H9 (cell line): ENCODE data around the gene DPP6. TPM values are rescaled to one million over a fixed set of nuclear protein-coding genes. Genes with fewer than 3 reads are reported as not detected.

Experiments
- DNase-seq: peaks from one replicate; pipeline ENCODE4 v3.0.0-alpha.2; 2017
- H2AFZ ChIP-seq: one replicate; pipeline ENCODE4 v1.6.1; 2013; ENCODE audit warnings: mild to moderate bottlenecking, low read length, control low read depth, moderate library complexity
- H2AK5ac ChIP-seq: 2 replicates; pipeline ENCODE4 v1.6.1; 2013; ENCODE audit warnings: low read length, control low read depth, mixed read lengths; ENCODE audit not compliant: insufficient read length
- H2BK120ac ChIP-seq: one replicate; pipeline ENCODE4 v1.6.1; 2013; ENCODE audit warnings: low read depth, mild to moderate bottlenecking, low read length, control low read depth, inconsistent platforms; ENCODE audit not compliant: poor library complexity, severe bottlenecking
- H2BK12ac ChIP-seq: 2 replicates; pipeline ENCODE4 v1.6.1; 2013; ENCODE audit warnings: low read length, control low read depth, mixed read lengths, low read depth; ENCODE audit not compliant: insufficient read length
- H2BK15ac ChIP-seq: 2 replicates; pipeline ENCODE4 v1.6.1; 2013; ENCODE audit warnings: low read depth, low read length, control low read depth
- H2BK20ac ChIP-seq: one replicate; pipeline ENCODE4 v1.6.1; 2013; ENCODE audit warnings: low read depth, mild to moderate bottlenecking, low read length, control low read depth, inconsistent platforms; ENCODE audit not compliant: poor library complexity, severe bottlenecking
- H2BK5ac ChIP-seq: 2 replicates; pipeline ENCODE4 v1.6.1; 2013; ENCODE audit warnings: low read length, control low read depth, mixed read lengths; ENCODE audit not compliant: insufficient read length
- H3K14ac ChIP-seq: 2 replicates; pipeline ENCODE4 v1.6.1; 2013; ENCODE audit warnings: low read length, control low read depth; ENCODE audit not compliant: insufficient read depth
- H3K18ac ChIP-seq: 2 replicates; pipeline ENCODE4 v1.6.1; 2013; ENCODE audit warnings: low read depth, mild to moderate bottlenecking, mixed read lengths, low read length, control low read depth; ENCODE audit not compliant: insufficient read length
- H3K23ac ChIP-seq: 2 replicates; pipeline ENCODE4 v1.6.1; 2013; ENCODE audit warnings: low read length, control low read depth, mixed read lengths, low read depth; ENCODE audit not compliant: insufficient read length
- H3K23me2 ChIP-seq: 2 replicates; pipeline ENCODE4 v1.6.1; 2013; ENCODE audit warnings: low read depth, mild to moderate bottlenecking, mixed read lengths, low read length, control low read depth; ENCODE audit not compliant: insufficient read length, poor library complexity, severe bottlenecking
- H3K27ac ChIP-seq: 2 replicates; pipeline ENCODE4 v1.5.1; 2013; ENCODE audit warnings: low read length, control low read depth, mixed read lengths, low read depth; ENCODE audit not compliant: insufficient read length
- H3K27me3 ChIP-seq: 2 replicates; pipeline ENCODE4 v1.6.1; 2013; ENCODE audit warnings: low read length, control low read depth, inconsistent platforms; ENCODE audit not compliant: insufficient read depth
- H3K4ac ChIP-seq: 2 replicates; pipeline ENCODE4 v1.6.1; 2013; ENCODE audit warnings: low read depth, mild to moderate bottlenecking, control low read depth, inconsistent platforms, low read length, moderate library complexity
- H3K4me1 ChIP-seq: 2 replicates; pipeline ENCODE4 v1.6.1; 2013; ENCODE audit warnings: low read length, control low read depth, inconsistent platforms; ENCODE audit not compliant: insufficient read depth
- H3K4me2 ChIP-seq: 2 replicates; pipeline ENCODE4 v1.6.1; 2013; ENCODE audit warnings: low read length, control low read depth, mixed read lengths; ENCODE audit not compliant: insufficient read length, insufficient read depth
- H3K56ac ChIP-seq: 2 replicates; pipeline ENCODE4 v1.6.1; 2013; ENCODE audit warnings: low read depth, mild to moderate bottlenecking, mixed read lengths, low read length, control low read depth; ENCODE audit not compliant: insufficient read length
- H3K79me1 ChIP-seq: 2 replicates; pipeline ENCODE4 v1.6.1; 2013; ENCODE audit warnings: low read depth, mild to moderate bottlenecking, moderate library complexity, low read length, control low read depth, inconsistent platforms; ENCODE audit not compliant: insufficient read depth, poor library complexity, severe bottlenecking
- H3K79me2 ChIP-seq: 2 replicates; pipeline ENCODE4 v1.6.1; 2013; ENCODE audit warnings: low read length, control low read depth, inconsistent platforms; ENCODE audit not compliant: insufficient read depth
- H3K9ac ChIP-seq: 2 replicates; pipeline ENCODE4 v1.6.1; 2013; ENCODE audit warnings: low read length, control low read depth, mixed read lengths; ENCODE audit not compliant: insufficient read length; ENCODE audit errors: extremely low read depth
- H3K9me3 ChIP-seq: one replicate; pipeline ENCODE4 v1.6.1; 2013; ENCODE audit warnings: low read depth, low read length, inconsistent platforms; ENCODE audit not compliant: control insufficient read depth
- H3T11ph ChIP-seq: one replicate; pipeline ENCODE4 v1.6.1; 2013; ENCODE audit warnings: mild to moderate bottlenecking, low read length, control low read depth, inconsistent platforms
- H4K20me1 ChIP-seq: one replicate; pipeline ENCODE4 v1.6.1; 2013; ENCODE audit not compliant: control insufficient read depth, insufficient read length, insufficient read depth
- H4K5ac ChIP-seq: 2 replicates; pipeline ENCODE4 v1.6.1; 2013; ENCODE audit warnings: low read depth, mild to moderate bottlenecking, mixed read lengths, low read length, control low read depth; ENCODE audit not compliant: insufficient read length
- H4K8ac ChIP-seq: replicated peaks from 2 replicates; pipeline ENCODE4 v1.6.1; 2013; ENCODE audit warnings: low read length, control low read depth, mixed read lengths, low read depth; ENCODE audit not compliant: insufficient read length
- H4K91ac ChIP-seq: 2 replicates; pipeline ENCODE4 v1.6.1; 2013; ENCODE audit warnings: low read depth, mild to moderate bottlenecking, moderate library complexity, mixed read lengths, low read length, control low read depth; ENCODE audit not compliant: insufficient read length
- H3K27ac Mint-ChIP-seq, 3 experiments: 2 replicates in 2 of 3; 3 replicates in 1 of 3; pipeline ENCODE4 v1.8.0; 2020 to 2021; ENCODE audit warnings: mixed read lengths in 3 of 3, mild to moderate bottlenecking in 1 of 3, moderate library complexity in 1 of 3
- H3K27me3 Mint-ChIP-seq: 2 replicates; pipeline ENCODE4 v1.8.0; 2021; ENCODE audit warnings: low read depth, mild to moderate bottlenecking, moderate library complexity, mixed read lengths
- H3K36me3 Mint-ChIP-seq, 3 experiments: 2 replicates in 2 of 3; 3 replicates in 1 of 3; pipeline ENCODE4 v1.8.0; 2020 to 2021; ENCODE audit warnings: low read depth in 3 of 3, mixed read lengths in 3 of 3; ENCODE audit not compliant: insufficient read depth in 1 of 3
- H3K4me1 Mint-ChIP-seq, 2 experiments: 2 replicates each; pipeline ENCODE4 v1.8.0; 2020; ENCODE audit warnings: mixed read lengths in 2 of 2
- H3K4me3 Mint-ChIP-seq, 2 experiments: 2 replicates in 1 of 2; 3 replicates in 1 of 2; pipeline ENCODE4 v1.8.0; 2020 to 2021; ENCODE audit warnings: mild to moderate bottlenecking in 2 of 2, mixed read lengths in 2 of 2, moderate library complexity in 1 of 2
- H3K9me3 Mint-ChIP-seq, 2 experiments: 2 replicates in 1 of 2; 3 replicates in 1 of 2; pipeline ENCODE4 v1.8.0; 2020; ENCODE audit warnings: mild to moderate bottlenecking in 2 of 2, mixed read lengths in 2 of 2, moderate library complexity in 1 of 2
- CTCF ChIP-seq: fragments of 200-600 bp; sonication (generic); conservative IDR thresholded peaks from 3 replicates; pipeline ENCODE4 v1.8.0; 2021; ENCODE audit warnings: antibody characterized with exemption, mild to moderate bottlenecking
- WGBS: extraction: QIAGEN DNeasy Blood & Tissue Kit; methylation state at CpG from one replicate; pipeline ENCODE4 v1.1.7; 2013; ENCODE audit warnings: missing lambda C conversion rate, low lambda C conversion rate, mixed read lengths; ENCODE audit not compliant: insufficient read length; ENCODE audit errors: extremely low coverage; 5-methylcytosine and 5-hydroxymethylcytosine counted together
- total RNA-seq: library from RNA; stranded (reverse); gene quantifications from 2 replicates; pipeline ENCODE4 v1.2.1, GENCODE V29; 2021

Gene DPP6
- total RNA-seq, 1 experiment from 2014 or later, result 4.5 TPM

GRCh38 chr7:154857240-154857639 lies 805.0 kb downstream of the DPP6 start:
- Histone ChIP-seq H3K27me3 (no peaks in the 10 kb centered on the region), H3K27ac (no peak overlapping the region), H3K56ac (no peak overlapping the region), H4K5ac (no peak overlapping the region), H4K8ac (no peak overlapping the region), H3K23me2 (no peaks in the 10 kb centered on the region), H2BK120ac (no peak overlapping the region), H3K4me2 (no peak overlapping the region), H3K23ac (no peak overlapping the region), H2BK20ac (no peak overlapping the region), H4K20me1 (no peaks in the 10 kb centered on the region), H3K18ac (no peak overlapping the region), H3K4ac (no peak overlapping the region), H3K79me2 (no peaks in the 10 kb centered on the region), H3K14ac (no peak overlapping the region), H3K79me1 (no peaks in the 10 kb centered on the region), H3K9ac (no peak overlapping the region), H3K9me3 (no peaks in the 10 kb centered on the region), H2BK15ac (no peak overlapping the region), H2AFZ (no peak overlapping the region), H2AK5ac (no peak overlapping the region), H2BK12ac (no peak overlapping the region), H3T11ph (no peak overlapping the region), H2BK5ac (no peak overlapping the region), H3K4me1 (no peaks in the 10 kb centered on the region), H4K91ac (no peak overlapping the region)
- peaks cover 4% of the 10 kb centered on the region for H3K27me3 Mint-ChIP-seq
- TF ChIP-seq CTCF, result no peak
- H3K4me3 Mint-ChIP-seq, result no peak overlapping the region
- H3K36me3 Mint-ChIP-seq, result peaks cover 0 to 4% (median 0%) of the 10 kb centered on the region in 3 experiments; a peak in 1 of 7 replicates
- H3K9me3 Mint-ChIP-seq, result peaks cover 6% of the 10 kb centered on the region in 2 experiments; a peak in 4 of 5 replicates
- DNase-seq, result no peak
- no CpG with 5 or more reads among the region's 3 CpGs for WGBS
- H3K4me1 Mint-ChIP-seq, result peaks cover 0 to 8% of the 10 kb centered on the region in 2 experiments; a peak in 2 of 4 replicates
- H3K27ac Mint-ChIP-seq, result no peak overlapping the region
